ENCODE data around the gene ASB1.

ASB1 gene

DNA sequence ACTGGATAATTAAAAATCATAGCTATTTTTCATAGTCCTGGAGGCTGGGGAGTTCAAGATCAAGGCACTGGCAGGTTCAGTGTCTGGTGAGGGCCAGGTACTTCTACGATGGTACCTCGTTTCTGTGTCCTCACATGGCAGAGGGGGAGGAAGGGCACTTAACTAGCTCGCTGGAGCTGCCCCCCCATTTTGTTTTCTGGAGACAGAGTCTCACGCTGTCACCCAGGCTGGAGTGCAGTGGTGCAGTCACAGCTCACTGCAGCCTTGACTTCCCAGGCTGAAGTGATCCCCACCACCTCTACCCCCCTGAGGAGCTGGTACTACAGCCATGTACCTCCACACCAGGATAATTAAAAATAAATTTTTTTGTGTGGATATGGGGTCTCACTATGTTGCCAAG, 40.3 kb downstream of the ASB1 start:
- DNase-seq (ENCODE audit: low read depth): no peak

DNA sequence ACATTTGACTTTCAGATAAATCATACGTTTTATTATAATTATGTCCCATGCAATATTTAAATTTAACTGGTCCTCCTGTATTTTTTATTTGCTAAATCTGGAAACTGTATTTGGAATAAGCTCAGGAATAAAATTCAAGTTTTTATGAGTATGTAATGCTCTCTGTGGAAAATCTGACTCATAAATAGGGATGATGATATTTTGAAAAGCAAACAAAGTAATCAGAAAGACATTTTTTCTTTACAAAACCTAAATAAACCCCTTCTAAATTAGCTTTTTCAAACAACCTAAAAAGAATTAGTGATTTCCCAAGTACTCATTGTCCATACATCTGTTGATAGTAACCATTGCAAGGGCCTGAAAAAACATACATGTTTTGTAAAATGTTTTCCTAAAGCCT, 41.1 kb downstream of the ASB1 start:
- no peak for DNase-seq (ENCODE audit: low read depth)

DNA sequence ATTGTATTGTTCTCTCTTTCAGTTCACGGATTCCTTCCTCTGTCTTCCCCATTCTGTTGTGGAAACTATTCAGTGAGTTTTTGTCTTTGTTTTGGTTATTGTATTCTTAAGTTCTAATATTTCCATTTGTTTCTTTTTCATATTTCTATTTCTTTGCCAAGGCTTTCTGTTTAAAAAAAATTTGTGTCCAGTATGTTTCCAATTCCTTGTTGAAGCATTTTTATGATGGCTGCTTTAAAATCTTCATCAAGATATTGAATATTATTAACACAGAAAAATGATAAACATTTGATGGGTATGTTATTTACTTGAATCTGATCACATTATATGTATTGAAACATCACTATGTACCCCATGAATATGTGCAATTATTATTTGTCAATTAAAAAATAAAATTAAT, 42.4 kb downstream of the ASB1 start:
- no peak for DNase-seq (ENCODE audit: low read depth)

DNA sequence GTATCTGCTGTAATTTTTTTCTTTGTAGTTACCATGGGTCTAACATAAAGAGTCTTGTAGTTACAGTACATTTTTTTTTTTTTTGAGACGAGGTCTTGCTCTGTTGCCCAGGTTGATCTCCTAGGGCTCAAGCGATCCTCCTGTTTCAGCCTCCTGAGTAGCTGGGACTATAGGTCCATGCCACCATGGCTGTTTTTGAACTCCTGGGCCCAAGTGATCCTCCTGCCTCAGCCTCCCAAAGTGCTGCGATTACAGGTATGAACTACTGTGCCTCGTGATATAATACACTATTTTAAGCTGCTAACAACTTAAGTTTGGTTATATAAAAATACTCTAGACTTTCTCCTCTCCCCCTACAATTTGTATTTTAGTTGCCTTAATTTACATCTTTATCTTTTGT, 46.3 kb downstream of the ASB1 start:
- DNase-seq (ENCODE audit: low read depth): no peak

DNA sequence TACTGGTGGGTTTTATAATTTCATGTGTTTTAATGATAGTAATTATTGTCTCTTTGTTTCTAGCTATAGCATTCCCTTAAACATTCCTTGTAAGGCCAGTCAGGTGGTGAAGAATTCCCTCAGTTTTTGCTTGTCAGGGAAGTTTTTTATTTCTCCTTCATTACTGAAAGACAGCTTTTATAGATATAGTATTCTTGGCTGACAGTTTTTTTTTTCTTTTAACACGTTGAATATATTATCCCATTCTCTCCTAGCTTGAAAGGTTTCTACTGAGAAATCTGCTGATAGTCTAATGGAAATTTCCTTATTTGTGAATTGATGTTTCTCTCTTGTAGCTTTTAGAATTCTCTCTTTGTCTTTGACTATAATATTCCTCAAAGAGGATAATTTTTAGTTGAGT, 46.8 kb downstream of the ASB1 start:
- DNase-seq (ENCODE audit: low read depth): no peak

DNA sequence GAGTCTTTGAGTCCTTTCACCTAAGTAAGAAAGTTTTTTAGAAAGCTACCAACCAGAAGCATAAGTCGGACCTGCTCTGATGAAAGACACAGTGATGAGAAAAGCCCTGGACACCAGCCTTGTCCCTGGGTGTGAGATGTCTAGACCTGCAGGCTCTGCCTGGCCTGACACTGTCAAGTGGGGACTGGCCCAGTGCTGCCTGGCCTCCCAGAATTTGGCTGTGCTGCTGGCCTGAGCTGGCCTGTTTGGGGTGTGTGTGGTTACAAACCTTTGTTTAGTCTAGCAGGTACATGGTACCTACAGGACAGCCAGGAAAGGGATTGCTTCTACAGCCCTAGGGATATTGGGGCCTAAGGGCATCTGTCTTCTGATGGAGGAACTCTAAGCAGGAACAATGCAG, 48.3 kb downstream of the ASB1 start:
- DNase-seq (ENCODE audit: low read depth): no peak

DNA sequence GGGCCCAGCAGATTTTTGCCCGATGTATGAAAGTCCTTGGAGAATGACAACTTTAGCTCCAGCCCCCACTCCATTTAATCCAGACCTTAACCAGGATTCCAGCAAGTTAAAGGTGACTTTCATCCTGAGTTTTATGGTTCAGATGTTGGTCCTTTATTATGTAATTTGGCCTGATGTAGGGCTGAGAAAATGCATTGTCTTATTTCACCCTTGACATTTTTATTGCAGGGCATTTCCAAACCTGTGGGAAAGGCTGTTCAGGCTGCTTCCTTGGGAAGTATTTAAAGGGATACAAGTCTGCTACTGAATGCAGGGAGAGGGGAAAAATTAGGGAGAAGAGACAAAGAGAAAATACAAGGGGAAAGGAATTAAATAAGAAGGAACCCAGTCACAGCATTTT, 48.8 kb downstream of the ASB1 start:
- DNase-seq (ENCODE audit: low read depth): no peak

DNA sequence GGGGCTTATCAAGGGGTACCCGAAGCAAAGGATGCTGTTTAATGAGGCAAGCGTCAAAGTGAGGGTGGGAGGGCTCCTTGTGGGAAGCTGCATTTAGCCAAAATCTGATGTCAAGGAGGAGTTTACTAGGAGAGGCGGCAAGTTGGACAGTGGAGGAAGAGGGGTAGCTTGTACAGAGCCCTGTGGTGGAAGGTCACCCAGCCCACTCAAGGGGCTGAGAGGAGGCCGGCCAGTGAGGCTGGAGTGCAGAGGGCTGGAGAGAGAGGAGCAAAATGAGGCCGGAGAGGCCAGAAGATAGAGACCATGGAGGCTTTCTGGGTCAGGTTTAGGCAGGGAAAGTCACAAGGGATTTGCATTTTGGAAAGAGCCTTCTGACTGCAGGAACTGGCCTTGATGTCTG, 49.5 kb downstream of the ASB1 start:
- no peak for DNase-seq (ENCODE audit: low read depth)

DNA sequence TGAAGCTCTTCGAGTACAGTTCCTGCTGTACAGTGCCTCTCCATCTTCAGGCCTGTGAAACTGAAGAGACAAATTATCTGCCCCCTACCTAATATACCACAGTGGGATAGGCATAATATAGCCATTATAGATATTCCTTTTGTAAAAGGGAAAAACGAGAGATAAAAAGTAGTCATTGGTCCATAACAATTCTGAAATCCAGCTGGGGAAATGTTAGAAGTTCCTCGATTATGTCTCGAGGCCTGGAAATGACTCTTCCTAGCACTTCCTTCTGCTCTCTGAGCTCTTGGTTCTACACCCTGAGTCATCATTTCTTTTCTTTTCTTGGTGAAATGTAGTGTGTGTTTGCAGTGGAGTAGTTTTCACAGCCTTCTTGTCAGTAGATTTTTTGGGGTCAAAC, 51.5 kb downstream of the ASB1 start:
- DNase-seq (ENCODE audit: low read depth): no peak

DNA sequence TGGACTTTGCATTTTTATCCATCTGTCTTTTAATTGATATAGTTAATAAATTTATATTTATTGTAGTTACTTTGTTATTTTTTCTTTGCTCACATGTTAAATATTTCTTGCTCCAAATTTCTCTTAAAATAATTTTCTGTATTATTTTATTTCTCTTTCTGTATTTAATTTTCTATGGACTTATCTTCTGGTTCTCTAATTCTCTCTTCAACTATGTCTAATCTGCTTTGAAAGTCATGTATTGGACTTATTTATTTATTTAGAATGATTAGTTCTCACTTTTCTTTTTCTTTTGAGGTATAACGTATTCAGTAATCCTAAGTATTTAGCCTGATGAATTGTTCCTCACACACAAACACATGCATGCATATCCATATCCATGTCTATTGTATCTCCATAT, 53.1 kb downstream of the ASB1 start:
- DNase-seq (ENCODE audit: low read depth): no peak

DNA sequence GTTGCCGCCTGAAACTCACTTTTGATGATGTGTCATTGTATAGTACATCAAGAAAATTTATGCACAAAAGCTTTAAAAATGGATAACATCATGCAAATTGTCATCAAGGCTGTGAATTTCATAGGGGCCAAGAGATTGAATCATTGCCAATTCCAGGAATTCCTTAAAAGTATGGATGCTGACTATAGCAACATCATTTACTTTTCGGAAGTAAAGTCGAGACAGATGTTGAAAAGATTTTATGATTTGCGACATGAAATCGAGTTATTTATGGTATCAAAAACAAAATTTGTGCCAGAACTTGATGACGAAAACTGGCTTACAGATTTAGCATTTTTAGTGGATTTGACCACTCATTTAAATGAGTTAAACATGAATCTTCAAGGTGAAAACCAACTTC, 56.3 kb downstream of the ASB1 start:
- no peak for DNase-seq (ENCODE audit: low read depth)

DNA sequence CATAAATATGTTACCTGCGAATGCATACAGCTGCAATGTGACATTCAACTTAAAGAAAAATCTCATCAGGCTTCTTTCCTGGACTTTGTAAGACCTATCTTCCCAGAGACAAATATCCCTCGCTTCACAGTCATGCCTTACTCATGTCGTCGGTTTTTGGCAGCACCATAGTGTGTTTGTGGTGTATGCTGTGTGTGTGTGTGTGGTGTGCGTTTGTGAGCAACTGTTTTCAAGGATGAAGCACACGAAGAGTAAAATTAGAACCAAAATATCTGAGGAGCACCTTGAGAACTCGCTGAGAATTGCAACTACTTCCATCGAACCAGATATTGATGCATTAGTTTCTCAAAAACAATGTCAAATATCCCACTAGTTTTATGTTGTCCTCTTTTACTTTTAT, 56.9 kb downstream of the ASB1 start:
- DNase-seq (ENCODE audit: low read depth): no peak

DNA sequence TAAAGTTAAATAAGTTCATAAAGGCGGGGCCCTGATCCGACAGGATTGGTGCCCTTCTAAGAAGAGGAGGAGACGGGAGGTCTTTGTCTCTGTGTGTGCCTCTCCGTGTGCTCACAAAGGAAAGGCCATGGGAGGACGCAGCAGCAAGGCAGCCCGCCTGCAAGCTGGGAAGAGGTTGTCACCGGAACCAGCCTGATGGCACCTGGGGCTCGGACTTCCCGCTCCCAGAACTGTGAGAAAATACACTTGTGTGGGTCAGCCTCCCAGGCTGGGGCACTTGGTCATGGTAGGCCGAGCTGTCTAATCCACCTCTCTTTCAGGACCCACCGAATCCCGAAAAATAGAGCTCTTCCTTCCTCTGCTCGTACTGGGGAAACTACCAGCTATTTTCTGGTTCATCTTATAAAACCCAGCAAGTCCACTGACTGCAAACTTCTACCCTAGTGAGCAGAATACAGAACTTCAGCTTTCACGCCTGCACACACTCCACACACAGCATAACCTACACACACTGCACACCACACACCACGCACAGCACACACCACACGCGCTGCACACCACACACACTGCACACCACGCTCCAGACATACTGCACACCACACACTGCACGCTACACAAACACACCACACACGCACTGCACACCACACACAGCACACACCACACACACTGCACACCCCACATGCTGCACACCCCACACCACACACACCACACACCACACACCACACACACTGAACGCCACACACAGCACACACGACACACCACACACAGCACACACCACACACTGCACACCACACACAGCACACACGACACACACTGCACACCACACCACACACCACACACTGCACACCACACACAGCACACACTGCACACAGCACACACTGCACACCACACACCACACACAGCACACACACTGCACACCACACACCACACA, 58.1 kb downstream of the ASB1 start:
- no peak for DNase-seq (ENCODE audit: low read depth)

DNA sequence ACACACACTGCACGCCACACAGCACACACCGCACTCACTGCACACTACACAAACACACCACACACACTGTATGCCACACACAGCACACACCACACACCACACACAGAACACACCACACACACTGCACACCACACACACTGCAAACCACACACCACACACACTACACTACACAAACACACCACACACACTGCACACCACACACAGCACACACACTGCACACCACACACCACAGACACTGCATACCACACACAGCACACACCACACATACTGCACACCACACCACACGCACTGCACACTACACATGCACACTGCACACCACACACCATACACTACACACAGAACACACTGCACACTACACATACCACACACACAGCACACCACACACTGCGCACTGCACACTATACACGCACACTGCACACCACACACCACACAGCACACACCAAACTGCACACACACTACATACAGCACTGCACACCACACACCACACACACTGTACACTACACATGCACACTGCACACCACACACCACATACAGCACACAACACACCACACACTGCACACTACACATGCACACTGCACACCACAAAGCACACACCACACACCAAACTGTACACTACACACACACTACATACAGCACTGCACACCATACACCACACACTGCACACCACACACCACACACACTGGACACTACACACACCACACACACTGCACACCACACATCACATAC, 59.6 kb downstream of the ASB1 start:
- DNase-seq (ENCODE audit: low read depth): no peak

DNA sequence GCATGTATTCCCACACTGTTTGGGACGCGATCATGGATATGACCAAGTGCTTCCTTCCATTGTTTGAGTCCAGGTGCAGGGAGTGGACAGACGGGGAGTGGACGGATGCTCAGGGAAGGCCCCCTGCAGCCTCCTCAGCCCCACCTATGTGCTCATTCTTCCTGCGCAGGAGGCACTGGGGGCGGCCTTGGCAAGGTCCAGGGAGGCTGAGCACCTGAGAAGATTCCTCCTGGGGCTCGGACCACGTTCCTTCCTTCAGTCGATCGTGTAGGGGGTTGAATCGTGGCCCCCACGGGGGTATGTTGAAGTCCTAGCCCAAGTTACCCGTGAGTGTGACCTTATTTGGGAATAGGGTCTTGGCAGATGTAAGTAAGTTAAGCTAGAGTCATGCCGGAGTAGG, 60.4 kb downstream of the ASB1 start:
- DNase-seq (ENCODE audit: low read depth): no peak

DNA sequence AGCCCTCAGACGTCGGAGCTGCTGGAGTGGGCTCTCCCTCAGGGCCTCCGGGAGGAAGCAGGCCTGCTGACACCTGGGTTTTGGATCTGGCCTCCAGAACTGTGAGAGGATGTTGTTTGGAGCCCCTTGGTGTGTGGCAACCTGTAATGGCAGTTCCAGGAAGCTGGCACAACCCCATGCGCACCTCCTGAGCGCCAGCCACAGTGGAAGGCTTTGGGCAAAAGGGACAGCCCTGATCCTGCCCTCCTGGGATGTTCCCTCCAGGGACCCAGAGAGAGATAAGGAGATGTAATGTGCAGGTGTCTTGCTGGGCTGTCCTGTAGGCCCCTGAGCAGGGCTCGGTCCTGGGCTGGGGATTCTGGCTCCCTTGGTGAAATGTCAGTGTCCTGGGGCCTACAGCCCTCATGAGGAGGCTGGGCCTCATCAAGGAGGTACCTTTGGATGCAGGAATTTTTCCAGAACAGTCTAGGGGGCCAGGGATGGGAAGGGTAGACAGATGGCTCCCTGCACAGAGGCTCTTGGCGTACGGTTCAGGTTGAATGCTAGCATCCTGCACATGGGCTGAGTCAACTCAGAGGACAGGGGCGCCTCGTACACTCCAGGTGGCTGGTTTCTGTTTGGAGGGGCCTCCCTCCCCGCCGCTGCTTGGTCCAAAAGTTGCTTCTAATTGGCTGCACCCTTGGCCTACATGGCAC, 61.1 kb downstream of the ASB1 start:
- no peak for DNase-seq (ENCODE audit: low read depth)

DNA sequence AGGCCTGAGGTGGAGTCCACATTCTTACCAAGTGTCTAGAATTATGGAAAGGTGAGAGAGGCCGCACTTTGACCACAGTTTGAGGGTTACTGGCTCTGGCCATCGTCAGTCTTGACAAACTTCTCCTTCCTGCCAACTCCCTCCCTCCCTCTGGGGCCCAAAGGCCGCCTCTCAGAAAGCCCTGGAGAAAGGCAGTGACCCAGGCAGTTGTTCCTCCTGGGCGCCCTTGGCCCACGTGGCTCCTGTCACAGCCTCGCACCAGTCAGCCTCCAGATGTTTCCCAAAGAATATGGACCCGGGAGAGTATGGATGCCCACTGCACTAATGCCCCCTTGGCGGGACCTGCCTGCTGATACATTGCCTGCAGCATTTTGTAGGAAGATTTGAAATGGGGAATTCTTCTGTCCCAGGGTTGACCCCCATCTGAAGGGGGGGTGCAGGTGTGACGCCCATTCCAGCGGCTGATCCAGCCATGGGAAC, 61.7 kb downstream of the ASB1 start:
- DNase-seq (ENCODE audit: low read depth): no peak

DNA sequence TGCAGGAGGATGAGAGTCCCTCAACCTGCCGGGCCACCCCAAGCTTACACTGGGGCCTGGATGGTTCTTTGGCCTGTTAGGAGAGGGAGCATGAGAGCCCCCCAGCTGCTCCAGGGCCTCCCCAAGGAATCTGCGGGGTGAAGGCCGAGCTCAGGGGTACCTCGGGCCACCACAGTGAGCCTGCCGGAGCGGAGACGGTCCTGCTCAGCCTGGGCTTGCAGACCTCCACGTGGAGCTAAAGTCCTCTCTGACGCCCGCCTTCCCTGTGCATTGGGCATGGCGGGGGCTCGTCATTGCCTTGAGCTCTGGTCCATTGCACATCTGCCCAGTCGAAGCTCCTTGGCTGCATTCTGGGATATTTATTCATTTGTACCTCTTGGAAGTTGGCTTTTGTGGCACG, 62.7 kb downstream of the ASB1 start:
- no peak for DNase-seq (ENCODE audit: low read depth)

DNA sequence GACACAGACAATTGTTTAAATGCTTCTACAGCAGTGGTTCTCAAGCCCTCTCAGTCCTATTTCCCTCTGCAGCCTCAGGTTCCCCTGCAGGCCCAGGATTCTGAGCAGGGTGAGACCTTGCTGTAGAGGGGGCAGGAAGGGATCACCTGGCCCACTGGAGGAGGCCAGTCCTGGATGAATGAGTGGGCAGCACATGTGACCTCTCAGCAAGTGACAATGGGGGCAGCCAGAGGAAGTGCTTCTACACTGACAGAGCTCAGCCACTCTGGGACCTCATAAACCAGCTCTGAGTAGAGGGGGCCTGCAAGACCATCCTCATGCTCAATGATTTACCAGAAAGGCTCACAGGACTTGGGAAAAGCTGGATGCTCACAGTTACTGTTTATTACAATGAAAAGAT, 63.2 kb downstream of the ASB1 start:
- no peak for DNase-seq (ENCODE audit: low read depth)

DNA sequence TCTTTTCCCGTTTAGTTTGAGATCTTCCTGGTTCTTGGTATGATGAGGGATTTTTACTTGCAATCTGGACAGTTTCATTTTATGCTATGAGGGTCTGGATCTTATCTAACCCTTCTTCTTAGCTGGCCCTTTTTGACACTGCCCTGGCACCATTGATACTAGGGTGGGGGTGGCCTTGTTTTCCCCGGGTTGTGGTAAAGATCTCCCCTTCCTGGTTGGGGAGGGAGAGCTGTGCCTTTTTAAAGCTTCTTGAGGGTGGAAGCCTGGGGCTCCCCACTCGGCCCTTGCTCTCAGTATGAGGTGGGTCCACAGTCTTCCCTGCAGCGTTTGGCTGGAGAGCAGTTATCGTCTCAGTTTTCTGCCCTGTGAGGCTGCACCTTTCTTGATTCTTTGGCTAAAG, 66.1 kb downstream of the ASB1 start:
- DNase-seq (ENCODE audit: low read depth): no peak

DNA sequence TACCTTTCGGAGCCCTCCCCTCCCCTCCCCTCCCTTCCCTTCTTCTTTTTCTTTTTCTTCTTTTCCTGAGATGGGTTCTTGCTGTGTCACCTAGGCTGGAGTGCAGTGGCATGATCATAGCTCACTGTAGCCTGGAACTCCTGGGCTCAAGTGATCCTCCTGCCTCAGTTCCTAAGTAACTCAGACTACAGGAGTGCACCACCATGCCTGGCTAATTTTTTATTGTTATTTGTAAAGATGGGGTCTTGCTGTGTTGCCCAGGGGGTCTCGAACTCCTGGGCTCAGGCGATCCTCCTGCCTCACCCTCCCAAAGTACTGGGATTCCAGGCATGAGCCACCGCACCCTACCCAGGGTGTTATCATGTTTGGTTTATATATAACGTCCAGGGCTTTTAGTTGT, 66.7 kb downstream of the ASB1 start:
- DNase-seq (ENCODE audit: low read depth): no peak

DNA sequence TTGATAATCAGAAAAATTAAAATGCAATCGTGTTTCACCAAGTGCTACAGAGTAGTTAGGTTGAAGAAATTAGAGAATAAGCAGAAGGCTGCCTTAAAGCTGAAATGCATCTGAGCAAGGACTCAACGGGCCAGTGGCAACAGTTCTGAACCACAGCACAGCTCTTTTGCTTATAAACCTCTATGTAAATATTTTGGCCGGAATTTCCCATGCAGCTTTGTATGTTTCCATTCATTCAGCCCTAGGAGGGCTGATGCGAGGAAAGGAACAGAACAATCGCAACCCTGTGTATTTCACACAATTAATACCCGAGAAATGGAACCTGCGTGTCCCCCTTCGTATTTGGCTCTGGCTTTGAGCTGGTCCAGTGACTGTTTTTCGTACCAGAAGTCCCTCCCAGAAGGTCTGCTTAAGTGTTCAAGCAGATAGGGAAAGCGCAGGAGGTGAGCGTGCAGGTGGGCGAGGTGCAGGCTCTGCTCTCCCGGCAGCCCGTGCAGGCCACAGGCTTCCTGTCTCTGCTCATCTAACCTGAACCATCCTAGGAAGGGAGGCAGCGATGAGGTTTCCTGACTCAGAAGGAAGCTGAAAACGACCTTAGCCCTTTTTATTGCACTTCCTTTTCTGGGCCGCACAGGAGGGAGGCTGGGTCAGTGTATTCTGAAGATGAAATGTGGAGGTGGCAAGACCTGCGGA, 67.3 kb downstream of the ASB1 start:
- DNase-seq (ENCODE audit: low read depth): no peak
